CD14-positive monocyte (primary cell): Measurements from ENCODE around the gene DNAI1. TPM values are rescaled to one million over a fixed set of nuclear protein-coding genes. Genes with fewer than 3 reads are reported as not detected.
A peak's percentile ranks its signal among the peaks of the same experiment; 100 is the strongest.

Source experiments
- DNase-seq, 3 donors: peaks; one replicate each; pipeline ENCODE4 v3.0.0-alpha.2; 2011 to 2022
- H2AFZ ChIP-seq: 2 replicates; pipeline ENCODE4 v1.6.0; 2012; ENCODE audit warnings: mild to moderate bottlenecking, low read depth, low read length, inconsistent platforms; ENCODE audit not compliant: insufficient read depth, poor library complexity, severe bottlenecking
- H3K27ac ChIP-seq, 2 donors: 1 replicate in 1 of 2; 2 replicates in 1 of 2; pipeline ENCODE4 v1.5.1; 2012 to 2013; ENCODE audit warnings: low read length in 2 of 2, control low read depth in 1 of 2, inconsistent platforms in 1 of 2, low read depth in 1 of 2, mild to moderate bottlenecking in 1 of 2
- H3K27me3 ChIP-seq, 2 donors: one replicate each; pipeline versions ENCODE4 v1.6.0 to v1.6.1; 2011 to 2013; ENCODE audit warnings: low read length in 2 of 2; ENCODE audit not compliant: control insufficient read depth in 2 of 2, insufficient read depth in 2 of 2
- H3K36me3 ChIP-seq, 2 donors: replicated peaks in 1 of 2; 1 replicate in 1 of 2; 2 replicates in 1 of 2; pipeline versions ENCODE4 v1.5.1 to v1.6.1; 2012 to 2013; ENCODE audit warnings: low read length in 2 of 2, control low read depth in 1 of 2, inconsistent platforms in 1 of 2, mild to moderate bottlenecking in 1 of 2; ENCODE audit not compliant: insufficient read depth in 2 of 2, control insufficient read depth in 1 of 2
- H3K4me1 ChIP-seq, 2 donors: 1 replicate in 1 of 2; 2 replicates in 1 of 2; pipeline versions ENCODE4 v1.5.1 to v1.6.1; 2012 to 2013; ENCODE audit warnings: low read length in 2 of 2, control low read depth in 1 of 2, inconsistent platforms in 1 of 2, mild to moderate bottlenecking in 1 of 2, moderate library complexity in 1 of 2; ENCODE audit not compliant: insufficient read depth in 2 of 2, control insufficient read depth in 1 of 2
- H3K4me2 ChIP-seq: replicated peaks from 2 replicates; pipeline ENCODE3; 2012; ENCODE audit warnings: low read length, moderate library complexity, mild to moderate bottlenecking; ENCODE audit not compliant: poor library complexity, severe bottlenecking; ENCODE audit errors: extremely low read depth
- H3K4me3 ChIP-seq, 3 experiments: fragments of 200-600 bp in 1 of 3; sonication (generic) in 1 of 3; replicated peaks in 1 of 3; 1 replicate in 2 of 3; 2 replicates in 1 of 3; pipeline ENCODE4 v1.5.1; 2011 to 2013; ENCODE audit warnings: low read length in 3 of 3, mild to moderate bottlenecking in 3 of 3, control low read depth in 2 of 3, low read depth in 2 of 3, inconsistent platforms in 1 of 3, moderate library complexity in 1 of 3
- H3K79me2 ChIP-seq: 2 replicates; pipeline ENCODE4 v1.6.0; 2012; ENCODE audit warnings: mild to moderate bottlenecking, control low read depth, inconsistent platforms, low read length, moderate library complexity; ENCODE audit not compliant: insufficient read depth
- H3K9ac ChIP-seq: 2 replicates; pipeline ENCODE4 v1.6.0; 2017; ENCODE audit warnings: low read length, mild to moderate bottlenecking; ENCODE audit not compliant: insufficient read depth, poor library complexity, severe bottlenecking
- H3K9me3 ChIP-seq, 2 donors: replicated peaks in 1 of 2; 1 replicate in 1 of 2; 2 replicates in 1 of 2; pipeline versions ENCODE4 v1.5.1 to v1.6.1; 2012 to 2013; ENCODE audit warnings: low read length in 2 of 2, control low read depth in 1 of 2; ENCODE audit not compliant: control insufficient read depth in 1 of 2, insufficient read depth in 1 of 2
- H4K20me1 ChIP-seq: 2 replicates; pipeline ENCODE4 v1.6.0; 2012; ENCODE audit warnings: mild to moderate bottlenecking, low read length, control low read depth, moderate library complexity; ENCODE audit not compliant: insufficient read depth
- H3K27ac Mint-ChIP-seq, 7 donors: one replicate each; pipeline ENCODE4 v1.8.0; 2020; ENCODE audit warnings: mild to moderate bottlenecking in 7 of 7, mixed read lengths in 7 of 7, moderate library complexity in 6 of 7, inconsistent platforms in 2 of 7
- H3K27me3 Mint-ChIP-seq, 3 donors: one replicate each; pipeline ENCODE4 v1.8.0; 2021 to 2022; ENCODE audit warnings: low read depth in 3 of 3, mild to moderate bottlenecking in 3 of 3, mixed read lengths in 3 of 3, moderate library complexity in 3 of 3, inconsistent platforms in 1 of 3
- H3K36me3 Mint-ChIP-seq, 2 donors: one replicate each; pipeline ENCODE4 v1.8.0; 2020; ENCODE audit warnings: mixed read lengths in 2 of 2, inconsistent platforms in 1 of 2, mild to moderate bottlenecking in 1 of 2
- H3K4me1 Mint-ChIP-seq: one replicate; pipeline ENCODE4 v1.8.0; 2020; ENCODE audit warnings: mild to moderate bottlenecking, mixed read lengths
- H3K4me3 Mint-ChIP-seq, 2 donors: one replicate each; pipeline ENCODE4 v1.8.0; 2020; ENCODE audit warnings: mild to moderate bottlenecking in 2 of 2, mixed read lengths in 2 of 2, moderate library complexity in 1 of 2
- H3K9me3 Mint-ChIP-seq, 7 donors: one replicate each; pipeline ENCODE4 v1.8.0; 2020 to 2022; ENCODE audit warnings: mixed read lengths in 7 of 7, mild to moderate bottlenecking in 6 of 7, moderate library complexity in 6 of 7, inconsistent platforms in 2 of 7
- WGBS: methylation state at CpG from one replicate; pipeline ENCODE4 v1.1.5; 2013; ENCODE audit warnings: missing lambda C conversion rate; ENCODE audit not compliant: insufficient coverage; 5-methylcytosine and 5-hydroxymethylcytosine counted together
- intact Hi-C, 2 donors: fragments of 100-400 bp; cut with micrococcal nuclease; formaldehyde crosslinking; loops; one replicate each; pipeline versions ENCODE4 v1.15.0 to v1.15.1; 2023
- polyA plus RNA-seq, 3 donors: library from polyadenylated mRNA; depleted of rRNA in 1 of 3; unstranded in 2 of 3; stranded (reverse) in 1 of 3; fragments of 300-500 nt in 2 of 3; fragments of >200 nt in 1 of 3; fragmentation: Illumina TruSeq in 2 of 3; gene quantifications; 1 replicate in 2 of 3; 2 replicates in 1 of 3; pipeline ENCODE4 v1.2.3, GENCODE V29; 2012 to 2021
- TF ChIP-seq, protein P1 (sequence below): fragments of 200-600 bp; IDR thresholded peaks from one replicate; pipeline ENCODE4 v1.8.0; 2022; ENCODE audit warnings: antibody characterized with exemption, mild to moderate bottlenecking

Gene DNAI1
- polyA plus RNA-seq, 3 donors: not detected

DNA sequence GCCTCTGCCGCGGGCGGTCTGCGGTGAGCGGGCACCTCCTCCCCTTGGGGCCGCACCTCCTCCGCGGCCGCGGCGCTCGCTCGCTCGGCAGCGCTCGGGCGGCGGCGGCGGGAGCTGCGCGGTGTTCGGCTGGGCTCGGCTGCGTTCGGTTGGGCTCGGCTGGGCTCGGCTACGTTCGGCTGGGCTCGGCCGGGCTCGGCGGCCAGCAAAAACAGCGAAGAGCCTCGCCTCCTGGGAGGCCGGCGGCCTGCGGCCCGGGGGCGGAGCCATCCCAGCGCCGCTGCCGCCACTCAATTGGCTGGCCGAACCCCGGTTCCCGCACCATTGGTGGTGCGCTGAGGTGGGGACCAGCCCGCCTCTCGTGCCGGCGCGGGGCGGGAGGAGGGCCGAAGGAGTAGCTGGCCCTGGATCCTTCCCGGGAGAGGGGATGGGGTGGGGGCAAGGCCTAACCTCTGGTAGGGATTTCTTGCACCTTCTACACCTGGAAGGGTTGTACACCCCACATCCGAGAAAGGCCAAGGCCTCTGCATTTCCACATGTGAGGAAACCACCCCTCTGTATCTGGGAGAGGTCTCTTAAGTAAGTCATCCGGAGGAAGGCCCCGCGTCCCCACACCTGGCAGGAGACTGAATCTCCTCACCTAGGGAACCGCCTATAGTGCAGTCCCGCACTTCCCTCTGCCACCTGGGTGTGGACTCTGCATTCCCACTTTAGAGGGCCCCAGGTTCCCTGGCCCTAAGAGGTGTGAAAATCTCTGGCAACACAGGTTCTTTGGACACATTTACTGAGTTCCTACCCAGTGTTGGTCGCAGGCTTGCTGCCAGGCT is 64.6 kb downstream of the DNAI1 start, which contains the start of gene ENHO:
ENHO (minus strand) TSS at position 20 of the 827 bp plus-strand sequence. CDS start 1,295 bp downstream, outside the sequence.
- Histone ChIP-seq H3K4me3 (peak within 1 kb of the TSS; percentile 30 to 74 (median 36)), H3K79me2 (no peaks in the 10 kb centered on the region), H3K9ac (peak within 1 kb of the TSS; percentile 69), H3K9me3 (no peaks in the 10 kb centered on the region), H3K4me2 (peak within 1 kb of the TSS; percentile 85), H3K27ac (no peak within 1 kb of the TSS), H2AFZ (peak within 1 kb of the TSS; percentile 59), H3K4me1 (peaks cover 37 to 43% of the 10 kb centered on the region in 2 donors), H4K20me1 (no peaks in the 10 kb centered on the region), H3K27me3 (peaks cover 5 to 34% of the 10 kb centered on the region in 2 donors), H3K36me3 (no peaks in the 10 kb centered on the region)
- peaks cover 26 to 36% (median 29%) of the 10 kb centered on the region in 3 donors for H3K27me3 Mint-ChIP-seq
- H3K27ac Mint-ChIP-seq: peak within 1 kb of the TSS in 2 of 7 donors; percentile 13 to 66
- H3K4me1 Mint-ChIP-seq: peaks cover 29% of the 10 kb centered on the region
- TF ChIP-seq, protein P1, sequence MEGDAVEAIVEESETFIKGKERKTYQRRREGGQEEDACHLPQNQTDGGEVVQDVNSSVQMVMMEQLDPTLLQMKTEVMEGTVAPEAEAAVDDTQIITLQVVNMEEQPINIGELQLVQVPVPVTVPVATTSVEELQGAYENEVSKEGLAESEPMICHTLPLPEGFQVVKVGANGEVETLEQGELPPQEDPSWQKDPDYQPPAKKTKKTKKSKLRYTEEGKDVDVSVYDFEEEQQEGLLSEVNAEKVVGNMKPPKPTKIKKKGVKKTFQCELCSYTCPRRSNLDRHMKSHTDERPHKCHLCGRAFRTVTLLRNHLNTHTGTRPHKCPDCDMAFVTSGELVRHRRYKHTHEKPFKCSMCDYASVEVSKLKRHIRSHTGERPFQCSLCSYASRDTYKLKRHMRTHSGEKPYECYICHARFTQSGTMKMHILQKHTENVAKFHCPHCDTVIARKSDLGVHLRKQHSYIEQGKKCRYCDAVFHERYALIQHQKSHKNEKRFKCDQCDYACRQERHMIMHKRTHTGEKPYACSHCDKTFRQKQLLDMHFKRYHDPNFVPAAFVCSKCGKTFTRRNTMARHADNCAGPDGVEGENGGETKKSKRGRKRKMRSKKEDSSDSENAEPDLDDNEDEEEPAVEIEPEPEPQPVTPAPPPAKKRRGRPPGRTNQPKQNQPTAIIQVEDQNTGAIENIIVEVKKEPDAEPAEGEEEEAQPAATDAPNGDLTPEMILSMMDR: no peak
- 6% methylated on average over 50 of the region's 63 CpGs for WGBS
- peaks cover 0 to 2% (median 0%) of the 10 kb centered on the region in 7 donors for H3K9me3 Mint-ChIP-seq
- peak within 1 kb of the TSS; percentile 72 to 89 for H3K4me3 Mint-ChIP-seq
- peaks cover 0 to 2% of the 10 kb centered on the region in 2 donors for H3K36me3 Mint-ChIP-seq
- peak; percentile 82 to 87 (median 82) for DNase-seq
- intact Hi-C loops: loop anchor here (5.0 kb wide), 2 partner anchors 66 to 146 kb away; partner anchors contain the start of genes DNAI1 (in 1 of the 2), FAM219A (in 1 of the 2) and MYORG (in 1 of the 2)

- WGBS: 86% methylated on average over 3 of the region's 3 CpGs
These were observed 65.7 kb downstream of the DNAI1 start for GRCh38 chr9:34524349-34524748.

More at GRCh38 chr9:34524349-34524748, 65.7 kb downstream of the DNAI1 start:
- peaks cover 25 to 31% of the 10 kb centered on the region in 2 donors for H3K4me1 ChIP-seq
- no peak overlapping the region for H3K9ac ChIP-seq
- H3K4me3 ChIP-seq: no peak overlapping the region
- intact Hi-C loops: loop anchor here (5.0 kb wide), 2 partner anchors 67 to 147 kb away; partner anchors contain the start of genes DNAI1 (in 1 of the 2), FAM219A (in 1 of the 2) and MYORG (in 1 of the 2)
- H3K4me2 ChIP-seq: no peak overlapping the region
- H3K9me3 ChIP-seq: no peaks in the 10 kb centered on the region
- Mint-ChIP-seq H3K4me1 (peaks cover 20% of the 10 kb centered on the region), H3K9me3 (peaks cover 0 to 2% (median 0%) of the 10 kb centered on the region in 7 donors), H3K27me3 (peaks cover 26 to 42% (median 29%) of the 10 kb centered on the region in 3 donors), H3K27ac (no peak overlapping the region), H3K36me3 (peaks cover 0 to 2% of the 10 kb centered on the region in 2 donors), H3K4me3 (peak overlapping the region in 1 of 2 donors; percentile 40)
- H3K36me3 ChIP-seq: no peaks in the 10 kb centered on the region
- no peak for DNase-seq
- TF ChIP-seq, protein P1: no peak
- H4K20me1 ChIP-seq: no peaks in the 10 kb centered on the region
- no peak overlapping the region for H3K27ac ChIP-seq
- H3K79me2 ChIP-seq: no peaks in the 10 kb centered on the region
- no peak overlapping the region for H2AFZ ChIP-seq
- peaks cover 5 to 34% of the 10 kb centered on the region in 2 donors for H3K27me3 ChIP-seq
